CD4-positive, alpha-beta T cell treated with Interleukin-6 for 4 hours (primary cell): Measurements from ENCODE around the gene MOB2.

Source experiments
- DNase-seq: peaks from one replicate; pipeline ENCODE4 v3.0.0-alpha.2; 2020; ENCODE audit warnings: mixed read lengths

MOB2 gene

DNA sequence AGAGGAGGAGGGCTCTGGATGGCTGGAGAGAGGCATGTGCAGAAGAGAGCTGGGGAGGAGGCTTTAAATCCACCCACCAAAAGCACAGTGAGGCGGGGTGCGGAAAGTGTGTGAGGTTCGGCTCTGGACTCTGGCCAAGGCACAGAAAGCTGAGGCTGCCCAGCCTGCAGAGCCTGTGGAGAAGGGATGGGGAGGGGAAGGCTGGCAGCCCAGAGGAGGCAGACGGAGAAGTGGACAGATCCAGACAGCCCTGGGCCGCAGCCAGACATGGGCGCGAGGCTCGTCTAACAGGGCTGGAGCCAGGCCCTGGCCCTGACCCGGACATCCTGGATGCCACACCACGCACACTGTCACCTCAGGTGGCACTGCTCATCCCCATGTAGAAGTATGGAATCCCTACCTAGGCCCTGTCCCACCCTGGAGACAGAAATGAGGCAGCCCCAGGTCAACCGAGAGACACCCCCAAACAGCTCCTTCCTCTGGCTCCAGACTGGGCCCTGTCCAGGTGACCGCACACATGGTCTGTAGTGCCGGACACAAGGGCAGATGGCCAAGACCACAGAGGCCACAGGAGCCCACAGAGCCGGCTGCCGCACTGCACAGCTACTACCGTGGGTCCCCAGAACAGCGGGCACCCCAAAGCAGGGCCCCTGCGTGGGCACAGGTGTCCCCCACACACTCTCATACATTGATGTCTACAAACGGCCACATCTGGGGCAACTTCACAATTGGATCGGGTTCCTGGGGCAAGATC is 16.6 kb upstream of the MOB2 start:
- DNase-seq: no peak

DNA sequence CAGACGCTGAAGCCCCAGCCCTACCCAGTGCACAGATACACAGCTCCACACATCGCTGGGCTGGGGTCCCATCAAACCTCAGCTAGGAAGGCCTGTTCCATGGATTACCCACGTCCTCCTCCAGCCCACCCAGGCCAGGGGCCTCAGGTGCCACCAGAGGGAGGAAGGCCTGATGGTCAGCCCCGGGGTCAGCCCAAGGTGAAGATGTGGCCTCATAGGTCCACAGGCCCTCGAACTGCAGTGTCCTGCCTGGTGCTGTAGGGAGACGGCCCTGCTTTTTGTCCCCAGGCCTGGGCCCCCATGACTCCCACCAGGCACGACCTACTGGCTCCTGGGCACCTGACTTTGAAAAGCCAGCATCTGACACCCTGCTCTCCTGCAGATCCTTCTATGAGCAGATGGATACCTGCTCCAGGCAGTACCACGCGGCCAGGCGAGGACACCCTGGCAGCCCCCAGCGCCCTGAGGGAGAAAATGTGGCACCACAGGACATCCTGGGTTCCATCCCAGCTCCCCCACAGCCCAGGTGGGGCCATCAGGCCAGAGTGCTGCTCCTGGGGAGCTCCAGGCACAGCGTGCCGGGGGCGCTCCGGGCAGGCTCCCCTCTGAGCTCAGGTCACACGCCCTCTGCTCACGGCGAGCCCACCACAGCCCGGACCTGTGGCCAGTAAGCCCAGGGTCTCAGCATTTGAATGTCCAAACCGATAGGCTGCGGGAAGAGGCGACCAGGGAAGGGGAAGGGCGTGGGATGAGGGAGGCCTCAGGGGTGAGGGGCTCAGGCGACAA is 15.8 kb upstream of the MOB2 start:
- DNase-seq: no peak

DNA sequence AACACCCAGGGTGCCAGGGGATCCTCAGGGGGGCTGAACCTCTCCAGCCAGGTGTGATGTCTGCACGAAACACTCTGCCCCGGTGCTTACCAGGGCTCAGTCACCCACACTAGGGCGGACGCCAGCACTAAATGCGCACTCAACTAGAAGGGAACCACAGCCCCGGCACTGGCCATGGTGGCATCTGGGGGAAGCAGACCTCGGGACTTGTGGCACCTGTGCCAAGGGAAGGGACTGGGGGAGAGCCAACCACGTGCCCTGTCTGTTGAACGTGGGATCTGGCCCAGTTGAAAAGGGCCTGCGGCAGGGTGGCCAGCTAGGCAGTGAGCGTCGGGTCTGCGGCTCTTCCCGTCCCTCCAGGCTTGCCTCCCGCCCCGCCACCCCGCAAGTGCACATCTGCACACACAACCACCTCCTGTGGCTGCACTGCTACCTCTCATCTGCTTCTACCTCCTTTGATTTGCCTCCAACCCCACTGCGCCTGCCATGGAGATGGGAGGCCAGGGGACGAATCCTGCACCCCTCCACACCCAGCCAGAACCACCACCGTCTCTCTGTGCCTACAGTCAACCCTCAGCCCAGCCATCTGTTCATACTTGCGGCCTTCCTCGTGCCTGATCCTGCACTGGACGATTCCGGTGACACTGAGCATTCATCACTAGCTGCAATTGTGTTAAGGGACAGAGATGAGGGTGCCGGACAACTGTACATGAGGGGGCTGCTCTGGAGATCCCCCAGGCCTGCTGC is 15.0 kb upstream of the MOB2 start:
- no peak for DNase-seq

DNA sequence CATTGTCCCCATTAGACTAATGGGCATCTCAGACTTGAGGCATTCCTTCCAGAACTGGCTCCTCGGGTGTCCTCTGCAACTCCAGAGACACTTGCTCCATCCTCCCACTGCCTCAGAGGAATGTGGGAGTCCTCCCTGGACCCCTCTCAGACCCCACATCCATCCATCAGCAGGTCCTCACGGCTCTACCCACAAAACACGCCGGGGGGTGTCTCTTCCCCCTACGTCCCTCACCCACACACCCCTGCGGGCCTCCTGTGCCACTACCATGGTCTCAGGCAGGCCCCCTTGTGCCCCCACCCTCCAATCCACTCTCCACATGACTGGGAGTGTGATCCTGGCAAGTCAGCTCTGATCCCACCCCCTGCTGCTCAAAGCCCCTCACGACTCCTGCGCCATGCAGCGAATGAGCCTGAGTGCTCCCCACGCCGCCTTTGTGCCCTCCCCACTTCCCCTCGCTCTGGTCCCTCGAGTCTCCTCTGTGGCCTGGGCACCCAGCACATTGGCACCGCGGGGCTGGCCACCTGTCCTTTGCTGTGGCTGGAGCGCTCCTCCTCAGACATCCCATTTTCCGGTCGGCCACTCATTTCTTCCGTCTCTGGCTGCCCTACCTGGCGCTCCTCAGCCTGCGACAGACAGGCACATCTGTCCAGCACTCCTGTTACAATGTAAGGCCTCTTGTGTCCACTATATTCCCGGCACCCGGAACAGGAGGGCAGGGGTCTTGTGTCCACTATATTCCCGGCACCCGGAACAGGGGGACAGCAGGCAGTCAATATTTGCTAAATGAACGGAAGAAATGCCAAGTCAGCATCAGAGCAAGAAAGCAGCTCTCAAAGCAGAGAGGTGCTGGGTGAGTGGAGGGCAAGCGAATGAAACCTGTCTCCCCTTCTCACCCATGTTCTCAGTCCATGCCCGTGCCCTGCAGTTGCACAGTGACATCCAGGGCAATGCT is 14.2 kb upstream of the MOB2 start:
- no peak for DNase-seq

- no peak for DNase-seq
Measured at GRCh38 chr11:1499899-1500298, 13.3 kb upstream of the MOB2 start.

DNA sequence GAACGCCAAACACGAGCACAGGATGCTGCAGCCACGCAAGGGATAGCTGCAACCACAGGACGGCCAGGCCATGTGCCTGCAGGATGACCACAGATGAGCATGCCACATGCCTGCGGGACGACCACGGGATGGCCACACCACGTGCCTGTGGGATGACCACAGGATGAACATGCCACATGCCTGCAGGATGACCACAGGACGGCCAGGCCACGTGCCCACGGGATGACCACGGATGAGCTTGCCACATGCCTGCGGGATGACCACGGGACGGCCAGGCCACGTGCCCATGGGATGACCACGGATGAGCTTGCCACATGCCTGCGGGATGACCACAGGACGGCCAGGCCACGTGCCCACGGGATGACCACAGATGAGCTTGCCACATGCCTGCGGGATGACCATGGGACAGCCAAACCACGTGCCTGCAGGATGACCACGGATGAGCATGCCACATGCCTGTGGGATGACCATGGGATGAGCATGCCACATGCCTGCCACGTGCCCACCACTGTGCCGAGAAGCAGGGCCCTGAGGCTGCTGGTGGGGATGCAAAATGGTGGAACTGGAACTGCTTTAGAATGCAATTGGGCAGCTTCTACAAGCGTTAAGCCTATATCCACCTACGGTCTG is 12.8 kb upstream of the MOB2 start:
- DNase-seq: no peak

GRCh38 chr11:1498262-1498661 is 11.7 kb upstream of the MOB2 start:
- DNase-seq: no peak

DNA sequence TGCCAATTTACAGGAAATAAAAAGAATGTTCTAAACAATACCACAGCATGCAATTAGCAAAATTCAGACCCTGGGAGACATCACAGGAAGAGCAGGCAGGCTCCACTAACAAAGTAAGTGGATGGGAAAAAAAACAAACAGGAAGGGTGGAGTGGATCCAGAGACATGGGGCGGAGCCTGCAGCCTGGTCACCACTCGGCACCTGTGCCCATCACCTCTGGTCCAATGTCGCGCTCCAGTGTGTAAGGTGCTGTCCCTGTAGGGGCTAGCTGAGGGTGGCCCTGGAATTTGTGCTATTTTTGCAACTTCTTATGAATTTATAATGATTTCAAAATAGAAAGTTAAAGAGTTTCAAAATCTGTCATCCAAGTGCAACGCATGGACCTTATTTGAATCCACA is 11.0 kb upstream of the MOB2 start:
- no peak for DNase-seq

DNA sequence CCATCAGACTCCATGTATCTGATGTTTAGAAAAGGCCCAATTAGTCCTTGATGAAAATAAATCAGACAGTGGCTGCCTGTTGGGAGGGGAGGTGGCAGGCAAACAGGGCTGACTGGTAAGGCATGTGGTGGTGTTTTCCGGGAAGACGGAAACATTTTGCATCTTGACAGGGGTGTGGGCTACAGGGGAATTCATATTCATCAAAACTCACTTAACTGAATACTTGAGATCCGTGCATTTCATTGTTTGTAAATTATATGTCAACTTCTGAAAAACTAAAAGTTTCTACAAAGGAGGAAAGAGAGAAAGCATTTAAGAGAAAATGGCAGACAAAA is 10.1 kb upstream of the MOB2 start:
- DNase-seq: no peak

- no peak for DNase-seq
Measured at GRCh38 chr11:1496091-1496760, 9.6 kb upstream of the MOB2 start.

GRCh38 chr11:1494650-1495049 is 8.1 kb upstream of the MOB2 start:
- no peak for DNase-seq

- DNase-seq: no peak
Measured at GRCh38 chr11:1493650-1494244, 7.2 kb upstream of the MOB2 start.

DNA sequence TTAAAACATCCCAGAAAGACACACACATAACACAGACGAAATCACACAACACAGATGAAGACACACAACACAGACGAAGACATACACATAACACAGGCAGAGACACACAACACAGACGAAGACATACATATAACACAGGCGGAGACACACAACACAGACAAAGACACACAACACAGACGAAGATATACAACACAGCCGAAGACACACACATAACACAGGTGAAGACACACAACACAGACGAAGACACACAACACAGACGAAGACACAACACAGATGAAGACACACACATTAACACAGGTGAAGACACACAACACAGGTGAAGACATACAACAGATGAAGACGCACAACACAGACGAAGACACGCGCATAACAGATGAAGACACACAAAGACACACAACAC is 4.8 kb upstream of the MOB2 start:
- DNase-seq: no peak

GRCh38 chr11:1490651-1491050 is 4.1 kb upstream of the MOB2 start:
- DNase-seq: no peak

- no peak for DNase-seq
Measured at GRCh38 chr11:1488575-1489180, 2.1 kb upstream of the MOB2 start.

DNA sequence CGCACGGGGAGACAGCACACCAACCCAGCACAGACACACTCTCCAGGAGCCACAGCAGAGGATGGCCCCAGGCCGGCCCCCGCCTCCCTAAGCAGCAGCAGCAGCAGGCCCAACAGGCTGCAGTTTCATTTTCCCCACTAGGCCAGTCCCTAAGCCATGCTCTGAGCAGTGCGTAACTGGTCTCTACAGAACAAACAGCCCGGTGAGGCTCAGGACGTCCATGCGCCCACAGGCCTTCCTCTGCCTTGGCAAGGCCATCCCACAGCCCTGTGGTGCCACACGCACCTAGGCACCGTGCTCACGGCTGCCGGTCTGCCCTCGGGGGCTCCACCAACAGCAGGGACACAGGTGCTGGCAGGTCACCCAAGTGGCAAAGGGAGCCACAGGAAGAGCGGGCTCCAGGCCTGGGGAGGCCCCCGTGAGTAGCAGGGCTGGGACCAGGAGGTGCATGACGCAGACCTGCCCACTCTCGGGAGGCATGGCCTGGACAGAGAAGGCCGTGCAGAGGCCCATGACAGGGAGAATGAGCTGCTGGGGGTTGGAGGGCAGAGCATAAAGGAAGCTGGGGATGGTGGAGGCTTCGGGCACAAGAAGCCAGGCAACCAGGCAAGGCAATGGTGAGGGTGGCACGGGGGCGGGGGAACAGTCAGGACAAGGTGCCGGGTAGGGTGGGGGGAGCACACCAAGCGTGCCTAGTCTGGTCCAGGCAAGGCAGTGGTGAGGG is 1.4 kb upstream of the MOB2 start:
- no peak for DNase-seq

DNA sequence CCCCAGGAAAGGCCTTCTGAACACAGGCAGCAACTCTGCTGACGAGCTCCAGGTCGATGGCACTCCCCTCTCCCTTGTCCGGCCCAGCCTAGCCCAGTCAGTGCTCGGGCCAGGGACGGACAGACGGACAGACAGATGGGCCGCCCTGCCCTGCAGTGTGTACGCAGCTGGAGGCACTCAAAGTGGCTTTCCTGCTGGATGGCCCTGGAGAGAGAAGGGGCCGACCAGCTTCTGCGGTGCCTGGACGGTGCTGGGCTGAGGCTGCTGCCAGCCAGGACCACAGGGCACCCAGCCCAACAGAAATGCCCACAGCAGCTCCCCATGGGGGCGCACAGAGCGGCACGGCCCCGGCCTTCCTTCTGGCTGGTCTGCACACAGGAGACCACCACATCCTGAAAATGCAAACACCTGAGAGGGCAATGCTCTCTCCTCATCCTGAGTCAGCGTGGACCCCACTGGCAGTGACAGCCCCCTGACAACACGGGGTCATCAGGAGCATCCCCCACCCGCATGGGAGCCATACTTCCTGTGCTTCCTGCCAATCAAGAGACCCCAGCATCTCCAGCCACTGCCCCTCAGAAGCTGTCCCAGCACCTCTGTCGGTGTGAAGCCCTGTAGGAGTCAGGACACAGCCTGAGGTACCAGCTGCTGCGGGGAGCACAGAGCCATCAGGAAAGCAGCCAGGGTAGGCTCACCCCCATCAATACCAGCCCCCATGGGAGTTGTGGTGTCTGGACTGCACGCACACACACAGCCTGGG is 692 bp upstream of the MOB2 start:
- DNase-seq: no peak

- no peak for DNase-seq
Measured at GRCh38 chr11:1485504-1485885, 1.1 kb downstream of the MOB2 start.
